Kidney capillary endothelial cell (primary cell): Measurements from ENCODE around the gene APBB1IP.
"Not testable (repeated sequence)": the region's sequence is repeated elsewhere in the genome, so short reads cannot be mapped to it uniquely, and the experiment has no call there.

Source experiments
- DNase-seq: peaks from one replicate; pipeline ENCODE4 v3.0.0-alpha.2; 2018; ENCODE audit warnings: low spot score

Gene APBB1IP

DNA sequence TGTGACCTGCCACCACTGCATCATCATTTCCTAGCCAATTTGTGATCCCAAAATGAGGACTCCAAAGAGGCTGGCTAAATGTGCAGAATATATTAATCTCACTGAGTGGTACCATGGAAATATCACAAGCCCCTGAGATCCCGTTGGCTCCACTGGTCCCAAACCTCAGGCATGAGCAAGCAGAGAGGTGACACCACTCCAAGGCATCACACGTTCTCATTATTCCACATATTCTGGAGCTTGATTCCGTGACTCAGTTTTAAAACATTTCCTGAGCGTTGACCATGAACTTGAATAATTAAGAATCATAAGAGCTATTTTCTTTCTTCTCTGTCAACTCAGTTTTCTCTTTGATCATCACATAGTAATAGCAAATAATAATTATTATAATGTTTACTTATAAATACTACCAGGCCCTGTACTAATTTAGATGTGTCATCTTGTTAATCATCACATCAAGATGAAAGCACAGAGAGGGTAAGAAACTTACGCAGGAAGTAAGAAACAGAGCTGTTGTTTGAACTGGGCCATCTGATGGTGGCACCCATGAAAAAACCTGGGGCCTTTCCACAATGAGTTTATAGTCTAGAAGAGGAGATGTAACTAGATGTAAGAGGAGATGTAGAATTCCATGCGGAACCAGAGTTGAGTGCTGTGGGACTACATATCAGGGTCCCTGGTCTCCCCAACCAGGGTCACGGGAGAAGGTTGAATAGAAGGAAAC, 3.5 kb downstream of the APBB1IP start:
- DNase-seq = no peak

DNA sequence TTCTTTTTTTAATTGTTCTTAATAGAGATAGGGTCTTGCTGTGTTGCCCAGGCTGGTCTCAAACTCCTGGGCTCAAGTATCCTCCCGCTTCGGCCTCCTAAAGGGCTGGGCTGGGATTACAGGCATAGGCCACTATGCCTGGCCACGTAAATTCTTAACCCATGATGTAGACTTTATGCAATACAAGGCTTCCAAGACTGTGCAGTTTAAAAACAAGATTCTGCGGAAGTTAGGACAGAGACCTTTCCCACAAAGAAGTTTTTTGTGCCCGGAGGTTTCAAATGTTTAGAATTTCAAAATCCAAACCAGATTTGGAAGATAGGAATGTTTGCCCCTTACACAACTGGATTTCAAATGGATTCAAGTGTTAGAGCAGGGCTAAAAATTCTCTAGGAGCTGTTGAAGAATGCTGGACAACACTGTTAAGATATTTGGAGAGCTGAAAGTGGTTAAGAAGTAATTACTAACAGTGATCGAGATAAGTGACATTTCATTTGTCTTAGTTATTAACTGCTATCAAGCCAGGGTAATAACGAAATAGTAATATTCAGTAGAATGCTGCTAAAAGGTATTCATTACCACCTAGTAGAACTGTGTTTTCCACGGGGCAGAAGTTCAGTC, 7.4 kb downstream of the APBB1IP start:
- no peak for DNase-seq

- DNase-seq = no peak
Measured at GRCh38 chr10:26446258-26446657, 8.1 kb downstream of the APBB1IP start.

- no peak for DNase-seq
Measured at GRCh38 chr10:26448292-26448691, 10.2 kb downstream of the APBB1IP start.

DNA sequence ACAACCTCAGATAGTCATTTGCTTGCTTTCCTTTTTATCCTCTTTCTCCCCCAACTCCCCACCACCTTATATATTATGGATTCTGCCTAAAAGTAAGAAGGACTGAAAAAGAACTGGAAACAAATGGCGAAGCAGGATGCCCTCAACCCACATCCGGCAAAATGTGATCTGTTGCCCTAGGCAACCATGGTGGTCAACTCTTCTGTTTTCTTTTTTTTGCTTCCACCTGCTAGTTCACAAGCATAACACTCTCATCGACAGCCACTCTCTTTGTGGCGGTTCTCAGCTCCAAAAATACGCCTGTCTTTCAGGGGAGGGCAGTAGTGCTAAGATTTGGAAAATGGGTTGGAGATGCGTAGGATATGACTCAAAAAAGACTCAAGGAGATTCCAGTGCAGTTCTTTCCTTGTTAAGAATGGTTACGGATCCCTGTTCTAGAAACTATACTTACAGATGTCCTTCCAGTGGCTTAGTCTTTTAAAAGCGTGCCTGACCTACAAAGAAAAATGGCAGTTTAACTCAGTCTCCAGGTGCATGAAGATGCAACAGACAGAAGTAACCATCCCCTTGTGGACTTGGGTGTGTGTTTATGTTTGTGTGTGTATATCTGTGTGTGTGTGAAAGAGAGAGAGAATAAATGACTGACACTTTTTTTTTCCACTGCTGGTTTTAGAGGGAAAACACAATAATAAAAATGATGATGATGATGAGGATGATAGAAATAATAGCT, 10.7 kb downstream of the APBB1IP start:
- DNase-seq = no peak

DNA sequence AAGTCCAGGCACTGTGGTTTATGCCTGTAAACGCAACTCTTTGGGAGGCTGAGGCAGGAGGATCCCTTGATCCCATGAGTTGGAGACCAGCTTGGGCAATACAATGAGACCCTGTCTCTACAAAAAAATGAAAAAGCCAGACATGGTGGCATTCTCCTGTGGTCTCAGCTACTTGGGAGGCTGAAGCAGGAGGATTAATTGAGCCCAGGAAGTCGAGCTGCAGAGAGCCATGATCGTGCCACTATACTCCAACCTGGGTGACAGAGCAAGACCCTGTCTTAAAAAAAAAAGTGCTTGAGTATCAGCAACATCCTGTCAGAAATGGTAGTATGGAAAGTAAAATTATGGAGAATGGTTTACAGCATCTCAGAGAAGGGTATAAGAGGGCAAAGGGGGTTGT, 11.6 kb downstream of the APBB1IP start:
- no peak for DNase-seq

DNA sequence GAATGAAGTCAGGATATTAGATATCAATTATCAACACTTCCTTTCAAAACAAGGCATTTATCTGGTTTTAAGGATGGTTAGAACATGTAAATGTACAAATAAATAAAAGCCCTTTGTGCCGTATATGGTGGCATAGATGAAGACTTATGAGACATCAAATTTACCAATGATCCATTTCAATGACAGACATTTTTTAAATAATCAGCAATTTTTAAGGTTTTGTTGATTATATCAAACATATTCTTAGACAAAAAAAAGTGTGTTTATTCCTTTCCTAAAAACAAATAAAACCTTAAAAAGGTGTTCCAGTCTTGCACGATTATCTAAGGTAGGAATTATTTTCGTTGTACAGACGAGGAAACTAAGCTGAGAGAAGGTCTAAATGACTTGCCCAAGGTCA, 13.8 kb downstream of the APBB1IP start:
- DNase-seq = no peak

- no peak for DNase-seq
Measured at GRCh38 chr10:26453850-26454249, 15.7 kb downstream of the APBB1IP start.

- no peak for DNase-seq
Measured at GRCh38 chr10:26454891-26455290, 16.8 kb downstream of the APBB1IP start.

DNA sequence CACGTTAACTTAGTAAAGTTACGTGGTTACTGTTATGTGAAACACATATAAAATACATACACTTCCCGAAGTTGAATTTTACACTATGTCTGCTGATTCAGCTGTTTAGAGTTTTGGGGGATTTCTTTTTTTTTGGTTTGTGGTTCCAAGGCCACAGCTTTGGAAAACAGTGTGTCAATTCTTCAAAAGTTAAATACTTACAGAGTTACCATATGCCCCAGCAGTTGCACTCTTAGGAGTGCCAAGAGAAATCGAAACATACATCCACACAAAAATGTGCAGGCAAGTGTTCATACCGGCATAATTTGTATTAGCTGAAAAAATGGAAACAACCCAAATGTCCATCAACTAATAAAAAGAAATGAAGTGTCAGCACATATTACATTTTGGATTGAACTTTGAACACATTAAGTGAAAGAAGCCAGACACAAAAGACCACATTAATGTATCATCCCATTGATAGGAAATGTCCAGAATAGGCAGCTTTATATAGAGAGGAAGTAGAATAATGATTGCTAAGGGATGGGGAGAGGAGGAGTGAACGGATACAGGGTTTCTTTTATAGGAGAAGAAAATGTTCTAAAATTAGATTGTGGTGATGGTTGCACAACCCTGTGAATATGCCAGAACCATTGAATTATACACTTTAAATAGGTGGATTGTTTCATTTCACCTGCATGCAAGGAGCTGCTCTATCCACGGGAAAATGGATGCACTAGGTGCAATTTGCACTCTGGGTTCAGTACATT, 17.6 kb downstream of the APBB1IP start:
- no peak for DNase-seq

GRCh38 chr10:26457088-26457487, 18.9 kb downstream of the APBB1IP start:
- DNase-seq = no peak

DNA sequence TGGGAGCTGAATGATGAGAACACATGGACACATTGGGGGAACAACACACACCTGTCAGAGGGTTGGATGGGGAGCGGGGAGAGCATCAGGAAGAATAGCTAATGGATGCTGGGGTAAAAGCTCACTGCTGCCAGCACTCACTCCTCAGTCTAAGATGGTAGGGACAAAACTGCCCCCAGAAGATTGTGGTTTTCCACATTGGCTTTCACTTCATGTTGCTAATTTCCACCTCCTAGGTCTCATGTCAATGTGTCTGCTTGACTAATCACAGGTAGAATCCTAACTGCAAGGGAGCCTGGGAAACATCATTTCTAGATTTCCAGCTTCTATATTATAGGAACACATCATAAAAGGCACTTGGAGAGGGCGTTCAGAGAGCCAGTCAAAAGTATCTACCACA, 22.6 kb downstream of the APBB1IP start:
- DNase-seq = no peak

GRCh38 chr10:26463986-26464385, 25.8 kb downstream of the APBB1IP start:
- no peak for DNase-seq

DNA sequence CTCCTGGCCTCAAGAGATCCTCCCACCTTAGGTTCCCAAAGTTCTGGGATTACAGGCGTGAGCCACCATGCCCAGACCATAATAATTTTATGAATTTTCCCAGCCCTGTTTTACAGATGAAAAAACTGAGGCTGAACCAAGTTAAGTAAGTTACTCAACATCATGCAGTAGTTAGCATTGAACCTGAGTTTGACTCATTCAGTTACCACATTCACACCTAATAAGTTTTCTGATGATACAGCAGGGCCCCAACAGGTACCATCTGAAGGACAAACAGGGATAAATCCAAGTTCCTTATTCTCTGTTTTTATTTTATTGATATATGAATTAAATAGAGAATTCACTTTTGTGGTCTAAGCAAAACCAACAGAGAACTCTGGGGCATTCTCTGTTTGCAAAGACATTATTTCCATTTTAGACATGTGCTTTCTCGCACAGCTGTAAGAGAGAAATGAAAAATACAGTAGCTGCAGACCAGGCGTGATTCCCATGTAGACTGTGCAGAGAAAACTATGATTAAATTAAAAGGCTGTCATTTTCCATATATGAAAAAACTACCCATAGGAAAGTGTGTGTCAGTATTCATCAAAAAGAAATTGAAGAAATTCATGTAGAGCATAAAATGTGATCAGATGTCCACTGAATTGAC, 26.6 kb downstream of the APBB1IP start:
- DNase-seq = no peak

DNA sequence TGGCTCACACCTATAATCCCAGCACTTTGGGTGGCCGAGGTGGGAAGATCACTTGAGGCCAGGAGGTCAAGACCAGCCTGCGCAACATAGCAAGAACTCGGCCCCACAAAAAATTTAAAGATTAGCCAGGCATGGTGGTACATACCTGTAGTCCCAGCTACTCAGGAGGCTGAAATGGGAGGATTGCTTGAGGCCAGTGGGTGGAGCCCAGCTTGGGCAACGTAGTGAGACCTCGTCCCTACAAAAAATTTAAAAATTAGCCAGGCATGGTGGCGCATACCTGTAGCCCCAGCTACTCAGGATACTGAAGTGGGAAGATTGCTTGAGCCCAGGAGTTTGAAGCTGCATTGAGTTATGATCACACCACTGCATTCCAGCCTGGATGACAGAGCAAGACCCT, 28.4 kb downstream of the APBB1IP start:
- DNase-seq = not testable (repeated sequence)

- DNase-seq = no peak
Measured at GRCh38 chr10:26467639-26468038, 29.5 kb downstream of the APBB1IP start.

GRCh38 chr10:26468291-26468690, 30.1 kb downstream of the APBB1IP start:
- no peak for DNase-seq

DNA sequence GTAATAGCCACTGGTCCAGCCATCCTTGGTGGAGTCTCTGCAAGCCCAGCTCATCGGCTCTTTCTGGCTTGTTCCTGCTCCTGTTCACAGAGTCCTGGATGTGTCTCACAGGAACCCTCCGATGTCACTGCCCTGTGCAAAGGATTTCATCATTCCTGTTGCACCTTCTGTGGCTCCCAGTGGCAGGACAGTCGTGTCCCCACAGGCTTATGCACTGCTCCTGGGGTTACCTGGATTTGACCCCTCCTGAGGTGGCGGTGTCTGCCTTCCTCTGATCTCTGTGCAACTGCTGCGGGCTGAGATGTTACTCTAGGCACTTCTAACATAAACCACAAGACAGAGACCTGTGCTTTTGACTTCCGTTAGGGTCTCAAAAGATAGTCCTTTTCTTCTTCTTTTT, 30.6 kb downstream of the APBB1IP start:
- no peak for DNase-seq

GRCh38 chr10:26472492-26472778, 34.3 kb downstream of the APBB1IP start:
- DNase-seq = no peak

GRCh38 chr10:26474026-26474425, 35.9 kb downstream of the APBB1IP start:
- no peak for DNase-seq

GRCh38 chr10:26474845-26475244, 36.7 kb downstream of the APBB1IP start:
- not testable (repeated sequence) for DNase-seq

DNA sequence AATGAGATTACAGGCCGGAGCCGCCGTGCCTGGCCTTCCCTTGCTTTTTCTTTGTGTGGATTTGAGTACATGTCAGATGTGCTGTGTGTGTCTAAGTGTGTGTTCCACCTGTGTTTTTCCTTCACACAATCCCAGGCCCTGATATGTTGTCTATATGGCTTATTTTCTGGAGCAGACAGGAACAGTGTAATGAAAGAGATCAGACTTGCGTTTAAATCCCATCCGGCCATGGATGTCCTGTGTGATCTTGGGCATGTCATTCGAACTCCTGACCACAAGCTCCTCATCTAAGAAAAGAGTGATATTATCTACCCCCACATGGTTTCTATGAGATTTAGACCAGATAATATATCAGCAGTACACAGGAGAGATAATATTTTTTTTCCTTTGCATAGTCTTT, 37.2 kb downstream of the APBB1IP start:
- no peak for DNase-seq
